Stimulated activated CD4-positive, alpha-beta T cell treated with anti-CD3 and anti-CD28 coated beads, TNF-alpha, amount 100 ng/mL, for 4 hours (primary cell): ENCODE measurements around the gene CA10.

Experiments
- DNase-seq, 3 experiments: peaks; one replicate each; pipeline ENCODE4 v3.0.0-alpha.2; 2020; ENCODE audit warnings: low read depth in 3 of 3

CA10 gene

GRCh38 chr17:51731941-51732722, 426.4 kb downstream of the CA10 start:
- DNase-seq, result no peak

- no peak for DNase-seq
Observed at GRCh38 chr17:51730303-51731050, 428.0 kb downstream of the CA10 start.

- DNase-seq, result no peak
Observed at GRCh38 chr17:51725185-51725584, 433.3 kb downstream of the CA10 start.

- no peak for DNase-seq
Observed at GRCh38 chr17:51724043-51724580, 434.4 kb downstream of the CA10 start.

GRCh38 chr17:51722994-51723393, 435.5 kb downstream of the CA10 start:
- DNase-seq, result no peak

- no peak for DNase-seq
Observed at GRCh38 chr17:51721730-51722129, 436.8 kb downstream of the CA10 start.

GRCh38 chr17:51720439-51720838, 438.1 kb downstream of the CA10 start:
- no peak for DNase-seq

- DNase-seq, result no peak
Observed at GRCh38 chr17:51718983-51719382, 439.5 kb downstream of the CA10 start.

GRCh38 chr17:51711581-51711980, 446.9 kb downstream of the CA10 start:
- no peak for DNase-seq

GRCh38 chr17:51710634-51710979, 447.9 kb downstream of the CA10 start:
- DNase-seq, result no peak

- no peak for DNase-seq
Observed at GRCh38 chr17:51709694-51710633, 448.6 kb downstream of the CA10 start.

GRCh38 chr17:51707216-51707615, 451.3 kb downstream of the CA10 start:
- no peak for DNase-seq

- no peak for DNase-seq
Observed at GRCh38 chr17:51706093-51706492, 452.4 kb downstream of the CA10 start.

- no peak for DNase-seq
Observed at GRCh38 chr17:51703361-51704341, 454.9 kb downstream of the CA10 start.

- no peak for DNase-seq
Observed at GRCh38 chr17:51702963-51703360, 455.6 kb downstream of the CA10 start.

- DNase-seq, result no peak
Observed at GRCh38 chr17:51701501-51701900, 457.0 kb downstream of the CA10 start.

GRCh38 chr17:51700011-51700760, 458.3 kb downstream of the CA10 start:
- no peak for DNase-seq

GRCh38 chr17:51699303-51699702, 459.2 kb downstream of the CA10 start:
- no peak for DNase-seq

GRCh38 chr17:51692917-51693316, 465.6 kb downstream of the CA10 start:
- no peak for DNase-seq

- DNase-seq, result no peak
Observed at GRCh38 chr17:51687887-51688286, 470.6 kb downstream of the CA10 start.
